Measurements from ENCODE around the gene PPP5C.
"Not testable (repeated sequence)": the region's sequence is repeated elsewhere in the genome, so short reads cannot be mapped to it uniquely, and the experiment has no call there.

GRCh38 chr19:46375476-46376067 is 28.7 kb downstream of the PPP5C start:
- TF ChIP-seq, protein P1, sequence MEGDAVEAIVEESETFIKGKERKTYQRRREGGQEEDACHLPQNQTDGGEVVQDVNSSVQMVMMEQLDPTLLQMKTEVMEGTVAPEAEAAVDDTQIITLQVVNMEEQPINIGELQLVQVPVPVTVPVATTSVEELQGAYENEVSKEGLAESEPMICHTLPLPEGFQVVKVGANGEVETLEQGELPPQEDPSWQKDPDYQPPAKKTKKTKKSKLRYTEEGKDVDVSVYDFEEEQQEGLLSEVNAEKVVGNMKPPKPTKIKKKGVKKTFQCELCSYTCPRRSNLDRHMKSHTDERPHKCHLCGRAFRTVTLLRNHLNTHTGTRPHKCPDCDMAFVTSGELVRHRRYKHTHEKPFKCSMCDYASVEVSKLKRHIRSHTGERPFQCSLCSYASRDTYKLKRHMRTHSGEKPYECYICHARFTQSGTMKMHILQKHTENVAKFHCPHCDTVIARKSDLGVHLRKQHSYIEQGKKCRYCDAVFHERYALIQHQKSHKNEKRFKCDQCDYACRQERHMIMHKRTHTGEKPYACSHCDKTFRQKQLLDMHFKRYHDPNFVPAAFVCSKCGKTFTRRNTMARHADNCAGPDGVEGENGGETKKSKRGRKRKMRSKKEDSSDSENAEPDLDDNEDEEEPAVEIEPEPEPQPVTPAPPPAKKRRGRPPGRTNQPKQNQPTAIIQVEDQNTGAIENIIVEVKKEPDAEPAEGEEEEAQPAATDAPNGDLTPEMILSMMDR (IDR thresholded peaks at IDR 0.05; ENCODE audit: insufficient read depth, low read length, poor library complexity, severe bottlenecking): not testable (repeated sequence)
- not testable (repeated sequence) for TF ChIP-seq EZH2phosphoT487 (conservative IDR thresholded peaks at IDR 0.05; ENCODE audit: low read length)

All from SU-DHL-6 (cell line).